ENCODE measurements around the gene ATG12. TPM values are rescaled to one million over a fixed set of nuclear protein-coding genes. Genes with fewer than 3 reads are reported as not detected.
"Not testable (repeated sequence)": the region's sequence is repeated elsewhere in the genome, so short reads cannot be mapped to it uniquely, and the experiment has no call there.

ATG12 gene
- 134 and 164 TPM in 2 replicates for total RNA-seq (2014; rRNA removed; shearing (Covaris generic))

DNA sequence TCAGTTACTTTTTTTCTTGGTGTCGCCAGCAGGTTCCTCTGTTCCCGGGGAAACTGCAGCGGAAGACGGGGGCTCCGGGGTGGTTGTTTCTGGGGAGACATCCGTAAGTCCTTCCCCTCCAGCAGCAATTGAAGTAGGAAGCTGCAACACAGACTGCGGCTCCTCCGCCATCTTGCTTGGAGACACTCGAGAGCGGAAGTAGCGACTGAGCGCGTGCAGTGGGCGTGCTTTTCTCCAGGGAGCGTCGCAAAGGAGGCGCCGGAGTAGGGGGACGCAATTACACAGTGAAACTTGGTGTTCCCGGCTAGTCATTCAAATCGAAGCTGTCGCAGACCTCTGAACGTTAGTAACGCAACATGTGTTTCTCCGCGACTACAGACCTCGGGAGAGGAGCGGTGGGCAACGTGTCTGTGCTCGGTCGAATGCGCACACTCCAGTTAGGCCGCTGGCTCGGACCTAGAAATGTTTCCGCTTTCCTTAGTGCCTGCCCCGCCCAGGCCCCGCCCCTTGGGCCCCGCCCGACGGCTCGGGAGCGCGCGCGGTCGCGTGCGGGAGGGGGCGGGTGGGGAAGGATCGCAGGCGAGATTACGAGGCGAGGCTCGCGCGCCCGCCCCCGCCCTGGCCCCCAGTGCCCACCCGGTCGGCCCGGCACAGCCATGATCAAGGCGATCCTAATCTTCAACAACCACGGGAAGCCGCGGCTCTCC, at the start of gene ATG12, which contains the start of gene AP3S1:
TSS of gene ATG12 (minus strand) at position 184 of the 707 bp plus-strand sequence. CDS start at position 171, 13 bp downstream.
TSS of gene AP3S1 (plus strand) at position 554 of the 707 bp plus-strand sequence. CDS start at position 657, 103 bp downstream.
- peak; percentile 93 for DNase-seq (ENCODE audit: low spot score)

- DNase-seq (ENCODE audit: low spot score) = peak; percentile 56
Measured at GRCh38 chr5:115888027-115888426, 46.7 kb upstream of the ATG12 start.

- DNase-seq (ENCODE audit: low spot score) = not testable (repeated sequence)
Measured at GRCh38 chr5:115885208-115885607, 43.8 kb upstream of the ATG12 start.

DNA sequence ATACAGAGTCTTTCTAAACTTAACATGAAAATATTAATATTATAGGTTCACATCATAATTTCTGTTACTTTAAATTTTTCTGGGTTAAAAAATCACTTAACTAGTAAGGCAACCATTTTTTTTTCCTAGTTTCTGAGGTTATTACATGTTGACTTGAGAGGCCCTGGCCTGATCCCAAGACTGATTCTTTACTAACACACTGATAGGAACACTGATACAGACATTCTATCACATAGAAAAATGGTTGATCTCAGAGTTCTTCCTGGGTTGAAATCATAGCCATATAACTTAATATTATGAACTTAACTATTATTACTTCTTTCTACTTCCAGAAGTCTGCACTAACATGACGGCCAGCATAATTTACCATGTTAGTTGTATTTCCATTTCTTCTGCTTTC, 43.3 kb upstream of the ATG12 start:
- no peak for DNase-seq (ENCODE audit: low spot score)

DNA sequence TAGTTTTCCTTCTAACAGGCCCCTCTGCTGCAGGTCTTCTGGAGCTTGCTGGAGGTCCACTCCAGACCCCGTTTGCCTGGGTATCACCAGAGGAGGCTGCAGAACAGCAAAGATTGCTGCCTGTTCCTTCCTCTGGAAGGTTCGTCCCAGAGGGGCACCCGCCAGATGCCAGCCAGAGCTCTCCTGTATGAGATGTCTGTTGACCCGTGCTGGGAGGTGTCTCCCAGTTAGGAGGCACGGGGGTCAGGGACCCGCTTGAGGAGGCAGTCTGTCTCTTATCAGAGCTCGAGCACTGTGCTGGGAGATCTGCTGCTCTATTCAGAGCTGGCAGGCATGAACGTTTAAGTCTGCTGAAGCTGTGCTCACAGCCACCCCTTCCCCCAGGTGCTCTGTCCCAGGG, 41.1 kb upstream of the ATG12 start:
- not testable (repeated sequence) for DNase-seq (ENCODE audit: low spot score)

GRCh38 chr5:115877342-115877741, 36.0 kb upstream of the ATG12 start:
- not testable (repeated sequence) for DNase-seq (ENCODE audit: low spot score)

- DNase-seq (ENCODE audit: low spot score) = no peak
Measured at GRCh38 chr5:115875447-115875846, 34.1 kb upstream of the ATG12 start.

DNA sequence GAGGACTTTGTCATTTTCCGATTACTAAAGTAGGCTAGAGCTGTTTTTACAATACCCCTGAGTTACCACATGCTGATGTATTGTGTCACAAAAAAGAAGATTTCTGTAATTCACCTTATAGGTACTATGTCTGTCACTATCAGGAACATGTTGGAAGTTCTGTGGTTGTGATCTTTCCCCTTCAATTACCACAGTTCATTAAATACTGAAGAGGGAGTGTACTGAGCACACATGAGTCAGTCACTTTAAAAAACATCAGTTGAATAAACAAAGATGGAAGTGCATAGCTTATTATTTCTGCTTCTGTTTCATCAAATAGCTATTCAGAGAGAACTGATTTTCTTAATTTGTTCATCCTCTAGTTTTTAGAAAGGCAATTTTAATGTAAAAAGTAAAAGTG, 32.0 kb upstream of the ATG12 start:
- DNase-seq (ENCODE audit: low spot score) = peak; percentile 25

GRCh38 chr5:115872447-115872846, 31.1 kb upstream of the ATG12 start:
- DNase-seq (ENCODE audit: low spot score) = no peak

- DNase-seq (ENCODE audit: low spot score) = no peak
Measured at GRCh38 chr5:115869256-115869795, 28.0 kb upstream of the ATG12 start.

GRCh38 chr5:115859378-115859777, 18.0 kb upstream of the ATG12 start:
- DNase-seq (ENCODE audit: low spot score) = no peak

DNA sequence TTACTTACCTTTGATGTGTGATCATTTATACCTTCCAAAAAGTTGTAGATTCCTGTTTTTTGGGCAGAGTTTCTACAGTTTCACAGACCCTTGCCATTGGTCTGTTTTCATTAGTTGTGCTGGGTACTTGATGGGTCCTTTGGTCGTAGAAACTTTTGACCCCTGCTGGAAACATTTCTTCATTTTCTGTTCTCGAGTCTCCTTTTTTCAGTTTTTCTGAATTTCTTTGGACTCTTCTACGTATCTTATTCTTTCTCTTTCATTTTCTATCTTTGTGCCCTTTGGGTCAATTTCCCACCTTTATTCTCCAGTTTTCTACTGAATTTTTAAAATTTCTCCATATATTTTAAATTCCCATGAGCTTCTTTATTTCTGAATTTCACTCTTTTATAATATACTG, 17.0 kb upstream of the ATG12 start:
- DNase-seq (ENCODE audit: low spot score) = no peak

- peak; percentile 36 for DNase-seq (ENCODE audit: low spot score)
Measured at GRCh38 chr5:115857626-115858349, 16.4 kb upstream of the ATG12 start.

- no peak for DNase-seq (ENCODE audit: low spot score)
Measured at GRCh38 chr5:115857057-115857479, 15.7 kb upstream of the ATG12 start.

DNA sequence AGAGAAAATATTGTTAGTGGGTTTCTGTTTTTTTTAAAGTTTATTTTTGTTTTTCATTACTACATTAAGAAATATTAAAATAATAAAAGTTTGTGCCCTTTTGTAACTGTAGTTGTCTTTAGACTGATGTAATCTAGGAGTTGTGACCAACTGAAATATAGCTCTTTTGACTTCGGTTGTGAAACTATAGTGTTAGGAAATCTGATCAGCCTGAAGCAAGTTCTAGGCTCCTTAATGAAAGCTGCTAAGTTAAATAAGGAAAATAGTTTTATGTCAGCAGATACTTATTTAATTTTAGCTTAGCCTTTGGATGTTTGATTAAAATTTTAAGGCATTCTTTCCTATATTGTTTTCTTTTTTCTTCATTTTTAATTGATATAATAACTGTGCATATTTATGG, 14.6 kb upstream of the ATG12 start:
- DNase-seq (ENCODE audit: low spot score) = no peak

DNA sequence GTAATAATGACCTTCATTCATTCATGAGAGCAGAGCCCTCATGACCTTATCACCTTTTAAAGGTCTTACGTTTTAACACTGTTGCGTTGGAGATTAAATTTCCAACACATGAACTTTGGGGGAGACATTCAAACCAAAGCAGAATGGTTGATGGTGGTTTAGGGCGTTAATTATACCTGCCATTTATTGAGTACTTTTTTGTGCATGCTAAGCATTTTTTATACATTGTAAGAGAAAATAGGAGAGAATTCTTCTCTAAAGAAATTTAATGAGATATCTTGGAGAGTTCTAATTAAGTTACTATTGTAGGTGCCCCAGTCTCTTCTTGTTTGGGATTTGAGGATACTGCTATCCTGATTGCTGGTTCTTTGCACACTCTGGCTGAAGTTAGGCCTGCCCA, 12.8 kb upstream of the ATG12 start:
- DNase-seq (ENCODE audit: low spot score) = no peak

DNA sequence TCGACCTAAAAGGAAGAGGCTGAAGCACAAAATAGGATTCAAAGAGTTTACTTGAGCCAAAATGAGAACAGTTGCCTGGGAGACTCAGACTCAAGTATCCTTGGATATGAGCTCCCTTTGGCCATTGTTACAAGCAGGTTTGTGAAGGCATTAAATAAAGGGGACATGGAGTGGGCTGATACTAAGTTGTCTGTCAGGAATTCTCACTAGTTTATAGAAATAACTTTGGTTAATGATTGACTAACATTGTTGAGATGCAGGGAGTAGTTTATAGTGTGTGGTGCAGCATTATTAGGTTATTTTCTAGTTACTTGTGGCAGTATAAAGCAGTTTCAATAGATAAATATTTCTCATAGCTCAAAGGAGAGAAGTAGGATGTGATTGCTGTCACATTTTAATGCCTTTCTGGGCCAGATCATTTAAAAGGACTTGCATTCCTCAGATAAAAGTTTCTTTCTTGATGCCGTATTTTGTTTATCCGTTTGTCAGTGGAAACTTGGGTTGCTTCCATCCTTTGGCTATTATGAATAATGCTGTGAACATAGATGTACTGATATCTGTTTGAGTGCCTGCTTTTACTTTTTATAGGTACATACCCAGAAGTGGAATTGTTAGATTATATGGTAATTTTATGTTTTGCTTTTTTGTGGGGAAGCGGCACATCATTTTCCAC, 9.5 kb upstream of the ATG12 start:
- no peak for DNase-seq (ENCODE audit: low spot score)

DNA sequence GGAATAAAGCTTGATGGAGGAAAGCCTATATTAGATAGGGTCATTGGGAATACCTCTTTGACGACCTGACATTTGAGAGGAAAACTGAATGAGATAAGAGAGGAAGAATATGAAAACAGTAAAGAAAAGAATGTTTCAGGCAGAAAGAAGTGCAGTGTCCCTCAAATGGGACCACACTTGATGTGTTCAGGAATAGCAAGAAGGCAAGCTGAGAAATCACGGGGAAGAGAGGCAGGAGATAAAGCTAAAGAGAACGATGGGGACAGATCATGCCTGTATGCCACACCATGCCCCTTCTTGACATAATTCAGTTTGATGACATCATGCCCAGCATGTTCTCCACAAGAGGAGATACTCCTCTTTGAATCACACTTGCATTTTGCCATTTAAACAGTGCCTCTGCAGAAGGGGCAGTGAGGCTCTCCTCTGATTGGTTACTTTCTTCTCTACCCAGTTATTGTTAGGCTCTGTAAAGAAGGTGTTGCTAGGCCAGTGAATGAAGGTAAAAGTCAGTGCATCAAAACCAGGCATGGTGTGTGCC, 8.0 kb upstream of the ATG12 start:
- no peak for DNase-seq (ENCODE audit: low spot score)

DNA sequence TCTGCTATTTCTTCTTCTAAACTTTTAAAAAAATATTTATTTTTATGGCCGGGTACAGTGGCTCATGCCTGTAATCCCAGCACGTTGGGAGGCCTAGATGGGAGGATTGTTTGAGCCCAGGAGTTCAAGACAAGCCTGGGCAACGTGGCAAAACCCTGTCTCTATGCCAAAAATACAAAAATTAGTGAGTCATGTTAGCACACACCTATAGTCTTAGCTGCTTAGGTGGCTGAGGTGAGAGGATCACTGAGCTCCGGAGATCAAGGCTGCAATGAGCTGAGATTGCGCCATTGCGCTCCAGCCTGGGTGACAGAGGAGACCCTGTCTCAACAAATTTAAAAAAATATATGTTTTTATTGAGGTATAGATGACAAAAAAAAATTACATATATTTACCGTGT, 5.9 kb upstream of the ATG12 start:
- DNase-seq (ENCODE audit: low spot score) = no peak

GRCh38 chr5:115844321-115844817, 3.0 kb upstream of the ATG12 start:
- DNase-seq (ENCODE audit: low spot score) = no peak

DNA sequence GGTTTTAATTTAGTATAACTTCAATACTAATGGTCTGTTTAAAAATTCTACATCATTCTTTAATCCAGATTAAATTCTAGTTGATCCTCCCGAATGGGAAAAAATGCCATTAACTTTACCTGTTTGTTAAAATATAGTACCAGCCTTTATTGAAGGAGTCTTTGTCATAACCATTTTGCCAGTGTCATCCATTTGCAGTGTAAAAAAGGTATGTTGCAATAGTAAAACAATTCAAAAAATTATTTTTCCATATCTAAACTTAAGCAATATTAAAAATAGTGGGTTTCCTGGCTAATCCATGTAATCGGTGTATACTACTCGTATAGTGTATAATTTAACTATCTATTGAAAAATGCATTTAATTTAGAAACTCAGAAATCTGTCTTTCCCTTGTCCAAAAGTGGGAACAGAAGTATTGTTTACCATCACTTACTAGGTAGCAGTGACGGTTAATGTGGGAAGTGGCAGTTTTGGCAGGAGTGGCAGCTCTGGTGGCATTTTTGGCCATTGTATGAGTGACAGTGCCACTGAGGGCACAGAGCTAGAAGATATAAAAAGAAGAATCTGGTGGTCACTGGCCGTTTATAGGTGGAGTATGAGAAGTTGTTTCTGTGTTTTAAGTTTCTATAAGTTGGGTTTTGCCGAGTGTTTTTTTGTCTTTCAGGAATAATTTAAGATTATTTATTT, 2.2 kb upstream of the ATG12 start:
- no peak for DNase-seq (ENCODE audit: low spot score)
